ENCODE results near the gene SH3BGRL3. TPM values are rescaled to one million over a fixed set of nuclear protein-coding genes. Genes with fewer than 3 reads are reported as not detected.

Gene SH3BGRL3
- total and polyA plus RNA-seq, 5 experiments from 2014 or later = 250 to 925 (median 805) TPM

GRCh38 chr1:26263212-26263611, 16.7 kb upstream of the SH3BGRL3 start:
- POLR2A ChIA-PET = no interaction called here
- peaks cover 0 to 3% (median under 1%) of the 10 kb centered on the region in 4 donors for H3K4me1 Mint-ChIP-seq
- no peak overlapping the region for H3K4me3 Mint-ChIP-seq

DNA sequence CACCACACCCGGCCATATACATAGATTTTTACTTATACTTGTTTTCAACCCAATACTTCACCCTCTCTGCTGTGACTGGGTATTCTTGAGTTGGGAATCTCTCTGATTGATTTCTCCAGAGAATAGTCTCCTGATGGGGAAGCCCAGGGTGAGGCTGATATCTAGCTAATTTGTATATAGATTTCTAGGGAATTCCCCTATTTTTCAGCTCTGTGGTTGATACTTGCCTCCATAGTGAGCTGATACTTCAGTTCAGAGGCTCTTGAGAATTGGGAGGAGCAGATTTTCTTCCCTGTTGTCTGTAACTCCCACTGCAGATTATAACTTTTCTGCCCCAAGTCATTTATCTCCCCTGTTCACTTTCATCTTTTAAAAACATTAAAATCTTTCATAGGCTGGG, 14.5 kb upstream of the SH3BGRL3 start:
- Mint-ChIP-seq H3K9me3 (peaks cover 0 to 19% (median 10%) of the 10 kb centered on the region in 9 donors), H3K27ac (no peak overlapping the region), H3K4me3 (no peak overlapping the region), H3K27me3 (no peaks in the 10 kb centered on the region), H3K4me1 (peaks cover 0 to 3% (median under 1%) of the 10 kb centered on the region in 4 donors), H3K36me3 (peaks cover 12 to 90% (median 41%) of the 10 kb centered on the region in 3 donors)
- DNase-seq = no peak
- POLR2A ChIA-PET = no interaction called here
- ATAC-seq = no peak

More at GRCh38 chr1:26263212-26263611, 16.7 kb upstream of the SH3BGRL3 start:
- Mint-ChIP-seq H3K27me3 (no peaks in the 10 kb centered on the region), H3K9me3 (peaks cover 0 to 3% (median 0%) of the 10 kb centered on the region in 9 donors), H3K36me3 (peaks cover 8 to 91% (median 25%) of the 10 kb centered on the region in 3 donors), H3K27ac (peak overlapping the region in 3 of 10 donors; percentile 4 to 74 (median 21))
- no peak for DNase-seq
- no peak for ATAC-seq

- peaks cover 0 to 3% (median under 1%) of the 10 kb centered on the region in 4 donors for H3K4me1 Mint-ChIP-seq
- DNase-seq (no peak), ATAC-seq (no peak)
- H3K9me3 Mint-ChIP-seq = peaks cover 0 to 19% (median 10%) of the 10 kb centered on the region in 9 donors
- H3K27me3 Mint-ChIP-seq = no peaks in the 10 kb centered on the region
- H3K36me3 Mint-ChIP-seq = peaks cover 12 to 84% (median 41%) of the 10 kb centered on the region in 3 donors
- H3K4me3 Mint-ChIP-seq = no peak overlapping the region
- POLR2A ChIA-PET = interaction anchor here (0.9 kb wide), 1 partner anchor 49 kb away, joined by 3 read pairs; the partner anchor contains the start of gene CD52
- H3K27ac Mint-ChIP-seq = no peak overlapping the region
Measured at GRCh38 chr1:26268290-26269197, 11.3 kb upstream of the SH3BGRL3 start.

DNA sequence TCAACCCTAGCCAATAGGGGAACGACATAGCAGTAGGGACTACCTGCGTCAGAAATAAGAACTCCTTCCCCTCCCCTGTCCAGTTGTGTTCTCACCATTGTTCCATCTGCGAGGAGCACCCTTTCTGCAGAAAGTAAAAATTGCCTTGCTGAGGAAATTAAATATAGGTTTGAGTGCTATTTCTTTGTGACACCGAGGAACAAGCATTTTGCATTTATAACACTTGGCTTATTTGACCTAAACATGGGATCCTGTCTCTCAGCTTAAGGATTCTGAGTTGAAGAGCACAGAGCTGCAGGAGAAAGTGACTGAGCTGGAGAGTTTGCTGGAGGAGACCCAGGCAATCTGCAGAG, 10.7 kb upstream of the SH3BGRL3 start:
- Mint-ChIP-seq H3K4me3 (no peak overlapping the region), H3K4me1 (peaks cover 0 to 4% (median 2%) of the 10 kb centered on the region in 4 donors), H3K9me3 (peaks cover 0 to 19% (median 10%) of the 10 kb centered on the region in 9 donors), H3K36me3 (peaks cover 12 to 78% (median 37%) of the 10 kb centered on the region in 3 donors), H3K27ac (peak overlapping the region in 1 of 10 donors; percentile 47), H3K27me3 (no peaks in the 10 kb centered on the region)
- POLR2A ChIA-PET = interaction anchor here (0.9 kb wide), 1 partner anchor 49 kb away, joined by 3 read pairs; the partner anchor contains the start of gene CD52
- ATAC-seq = no peak
- DNase-seq = no peak

- no peak overlapping the region for H3K4me3 Mint-ChIP-seq
- ATAC-seq (no peak), DNase-seq (no peak)
- H3K4me1 Mint-ChIP-seq = peaks cover 20 to 54% (median 48%) of the 10 kb centered on the region in 4 donors
- POLR2A ChIA-PET = interaction anchor here (0.6 to 30.4 kb wide), 8 partner anchors 14 to 200 kb away, joined by 3 to 2161 read pairs (median 4); partner anchors contain the start of genes CD52, HMGN2 and UBXN11
- H3K9me3 Mint-ChIP-seq = peaks cover 0 to 3% (median 0%) of the 10 kb centered on the region in 9 donors
- peaks cover 0 to 36% (median 10%) of the 10 kb centered on the region in 3 donors for H3K36me3 Mint-ChIP-seq
- no peaks in the 10 kb centered on the region for H3K27me3 Mint-ChIP-seq
- peak overlapping the region in 2 of 10 donors; percentile 34 to 98 for H3K27ac Mint-ChIP-seq
Measured at GRCh38 chr1:26274801-26275425, 5.0 kb upstream of the SH3BGRL3 start.

GRCh38 chr1:26275580-26276431, 4.1 kb upstream of the SH3BGRL3 start:
- Mint-ChIP-seq H3K4me1 (peaks cover 22 to 58% (median 52%) of the 10 kb centered on the region in 4 donors), H3K4me3 (peak overlapping the region in 9 of 10 donors; percentile 24 to 81 (median 69)), H3K27me3 (no peaks in the 10 kb centered on the region), H3K27ac (peak overlapping the region; percentile 57 to 98 (median 94)), H3K36me3 (peaks cover 0 to 29% (median 6%) of the 10 kb centered on the region in 3 donors), H3K9me3 (no peaks in the 10 kb centered on the region)
- DNase-seq (peak; percentile 61 to 85 (median 74)), ATAC-seq (peak; percentile 47 to 51)
- POLR2A ChIA-PET = interaction anchor here (0.6 to 30.4 kb wide), 8 partner anchors 13 to 199 kb away, joined by 3 to 2161 read pairs (median 4); partner anchors contain the start of genes CD52, HMGN2 and UBXN11

- H3K27ac Mint-ChIP-seq = peak overlapping the region; percentile 57 to 98 (median 94)
- no peak for DNase-seq
- POLR2A ChIA-PET = interaction anchor here (1.3 to 30.4 kb wide), 3 partner anchors 13 to 141 kb away, joined by 3 to 2161 read pairs (median 197); partner anchors contain the start of genes CD52 and UBXN11
- H3K36me3 Mint-ChIP-seq = peaks cover 0 to 28% (median 10%) of the 10 kb centered on the region in 3 donors
- H3K9me3 Mint-ChIP-seq = no peaks in the 10 kb centered on the region
- H3K4me3 Mint-ChIP-seq = peak overlapping the region in 9 of 10 donors; percentile 8 to 81 (median 70)
- H3K27me3 Mint-ChIP-seq = no peaks in the 10 kb centered on the region
- ATAC-seq = no peak
- H3K4me1 Mint-ChIP-seq = peaks cover 28 to 64% (median 58%) of the 10 kb centered on the region in 4 donors
Measured at GRCh38 chr1:26276432-26276838, 3.5 kb upstream of the SH3BGRL3 start.

GRCh38 chr1:26277261-26277661, 2.6 kb upstream of the SH3BGRL3 start:
- peaks cover 0 to 22% (median 9%) of the 10 kb centered on the region in 3 donors for H3K36me3 Mint-ChIP-seq
- H3K4me3 Mint-ChIP-seq = peak overlapping the region in 7 of 10 donors; percentile 15 to 77 (median 37)
- POLR2A ChIA-PET = interaction anchor here (1.0 to 30.4 kb wide), 3 partner anchors 12 to 41 kb away, joined by 3 to 2161 read pairs (median 197); partner anchors contain the start of genes CD52 and UBXN11
- H3K9me3 Mint-ChIP-seq = no peaks in the 10 kb centered on the region
- H3K27ac Mint-ChIP-seq = peak overlapping the region; percentile 57 to 98 (median 94)
- DNase-seq (no peak), ATAC-seq (no peak)
- H3K27me3 Mint-ChIP-seq = no peaks in the 10 kb centered on the region
- H3K4me1 Mint-ChIP-seq = peaks cover 32 to 71% (median 66%) of the 10 kb centered on the region in 4 donors

GRCh38 chr1:26277719-26278118, 2.2 kb upstream of the SH3BGRL3 start:
- peaks cover 0 to 22% (median 8%) of the 10 kb centered on the region in 3 donors for H3K36me3 Mint-ChIP-seq
- POLR2A ChIA-PET = interaction anchor here (1.0 to 30.4 kb wide), 3 partner anchors 11 to 40 kb away, joined by 3 to 2161 read pairs (median 197); partner anchors contain the start of genes CD52 and UBXN11
- no peaks in the 10 kb centered on the region for H3K9me3 Mint-ChIP-seq
- peak overlapping the region in 9 of 10 donors; percentile 85 to 98 (median 95) for H3K27ac Mint-ChIP-seq
- H3K4me3 Mint-ChIP-seq = peak overlapping the region in 2 of 10 donors; percentile 32 to 58
- ATAC-seq (no peak), DNase-seq (no peak)
- peaks cover 34 to 75% (median 70%) of the 10 kb centered on the region in 4 donors for H3K4me1 Mint-ChIP-seq
- no peaks in the 10 kb centered on the region for H3K27me3 Mint-ChIP-seq

DNA sequence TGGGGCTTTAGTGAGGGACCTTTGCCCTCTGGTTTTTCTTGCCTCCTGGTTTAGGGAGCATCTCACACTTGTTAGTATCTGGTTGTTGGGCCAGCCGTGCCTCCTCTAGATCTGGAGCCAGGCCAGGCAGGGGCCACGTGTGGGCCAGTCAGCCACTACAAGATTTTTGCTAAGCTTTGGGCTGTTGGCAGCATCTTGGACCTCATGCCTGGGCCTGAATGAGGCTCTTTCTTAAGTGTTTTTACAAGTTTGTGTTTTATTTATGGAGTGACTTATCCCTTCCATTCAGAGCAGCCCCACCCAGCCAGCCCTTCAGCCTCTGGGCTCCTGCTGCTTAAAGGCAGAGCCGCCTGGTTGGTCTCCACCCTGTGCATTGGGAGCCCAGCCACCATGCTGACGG, 1.6 kb upstream of the SH3BGRL3 start:
- Mint-ChIP-seq H3K27me3 (no peaks in the 10 kb centered on the region), H3K4me3 (peak overlapping the region in 6 of 10 donors; percentile 22 to 90 (median 48))
- no peak for ATAC-seq

More for the DNA sequence above, 1.6 kb upstream of the SH3BGRL3 start:
- Mint-ChIP-seq H3K27ac (peak overlapping the region; percentile 85 to 98 (median 95)), H3K9me3 (no peaks in the 10 kb centered on the region), H3K4me1 (peaks cover 40 to 81% (median 76%) of the 10 kb centered on the region in 4 donors), H3K36me3 (peaks cover 0 to 21% (median 8%) of the 10 kb centered on the region in 3 donors)
- DNase-seq = no peak
- POLR2A ChIA-PET = interaction anchor here (1.0 to 30.4 kb wide), 4 partner anchors 11 to 100 kb away, joined by 3 to 2161 read pairs (median 107); partner anchors contain the start of genes CD52 and UBXN11

Measured in naive thymus-derived CD8-positive, alpha-beta T cell (primary cell).